LNCaP clone FGC (cell line): ENCODE results near the gene RNASE1.
A peak's percentile ranks its signal among the peaks of the same experiment; 100 is the strongest.
"Not testable (repeated sequence)": the region's sequence is repeated elsewhere in the genome, so short reads cannot be mapped to it uniquely, and the experiment has no call there.

ENCODE experiments used
- DNase-seq: peaks from one replicate; pipeline ENCODE4 v3.0.0-alpha.2; 2011; ENCODE audit warnings: low read depth
- H3K4me3 ChIP-seq: 2 replicates; pipeline ENCODE4 v1.5.1; 2011; ENCODE audit warnings: mild to moderate bottlenecking, low read depth, low read length, control low read depth
- TF ChIP-seq, protein P1 (sequence below): IDR thresholded peaks from 2 replicates; pipeline ENCODE4 v1.5.1; 2012; ENCODE audit warnings: mild to moderate bottlenecking; ENCODE audit not compliant: control insufficient read depth, insufficient read depth; ENCODE audit errors: extremely low read depth

Gene RNASE1

DNA sequence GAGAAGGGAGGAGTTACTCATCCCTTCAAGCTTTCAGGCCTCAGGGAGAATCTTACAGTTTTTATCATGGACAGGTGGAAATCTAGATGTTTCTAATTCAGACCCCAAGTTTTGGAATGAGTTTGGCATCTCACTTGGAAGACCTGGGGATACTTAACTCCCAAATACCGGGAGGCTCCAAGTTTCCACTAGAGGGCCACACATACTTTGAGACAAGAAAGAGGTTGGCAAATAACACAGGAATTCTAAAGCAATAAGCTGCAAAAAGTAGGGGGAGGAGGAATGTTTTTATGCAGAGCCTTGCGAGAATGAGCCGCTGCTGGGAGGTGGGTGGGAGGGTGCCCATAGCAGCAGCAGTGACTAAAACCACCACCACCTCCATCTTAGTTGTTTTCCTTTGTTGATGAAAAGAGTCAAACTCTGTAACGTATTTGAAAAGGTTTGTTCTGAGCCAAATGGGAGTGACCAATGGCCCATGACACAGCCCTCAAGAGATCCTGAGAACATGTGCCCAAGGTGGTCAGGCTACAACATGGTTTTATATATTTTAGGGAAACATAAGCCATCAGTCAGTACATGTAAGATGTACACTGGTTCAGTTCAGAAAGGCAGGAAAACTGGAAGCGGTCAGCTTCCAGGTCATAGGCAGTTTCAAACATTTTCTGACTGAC is 34.2 kb upstream of the RNASE1 start:
- H3K4me3 ChIP-seq: no peak overlapping the region
- no peak for DNase-seq
- TF ChIP-seq, protein P1, sequence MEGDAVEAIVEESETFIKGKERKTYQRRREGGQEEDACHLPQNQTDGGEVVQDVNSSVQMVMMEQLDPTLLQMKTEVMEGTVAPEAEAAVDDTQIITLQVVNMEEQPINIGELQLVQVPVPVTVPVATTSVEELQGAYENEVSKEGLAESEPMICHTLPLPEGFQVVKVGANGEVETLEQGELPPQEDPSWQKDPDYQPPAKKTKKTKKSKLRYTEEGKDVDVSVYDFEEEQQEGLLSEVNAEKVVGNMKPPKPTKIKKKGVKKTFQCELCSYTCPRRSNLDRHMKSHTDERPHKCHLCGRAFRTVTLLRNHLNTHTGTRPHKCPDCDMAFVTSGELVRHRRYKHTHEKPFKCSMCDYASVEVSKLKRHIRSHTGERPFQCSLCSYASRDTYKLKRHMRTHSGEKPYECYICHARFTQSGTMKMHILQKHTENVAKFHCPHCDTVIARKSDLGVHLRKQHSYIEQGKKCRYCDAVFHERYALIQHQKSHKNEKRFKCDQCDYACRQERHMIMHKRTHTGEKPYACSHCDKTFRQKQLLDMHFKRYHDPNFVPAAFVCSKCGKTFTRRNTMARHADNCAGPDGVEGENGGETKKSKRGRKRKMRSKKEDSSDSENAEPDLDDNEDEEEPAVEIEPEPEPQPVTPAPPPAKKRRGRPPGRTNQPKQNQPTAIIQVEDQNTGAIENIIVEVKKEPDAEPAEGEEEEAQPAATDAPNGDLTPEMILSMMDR: peak; percentile 64

DNA sequence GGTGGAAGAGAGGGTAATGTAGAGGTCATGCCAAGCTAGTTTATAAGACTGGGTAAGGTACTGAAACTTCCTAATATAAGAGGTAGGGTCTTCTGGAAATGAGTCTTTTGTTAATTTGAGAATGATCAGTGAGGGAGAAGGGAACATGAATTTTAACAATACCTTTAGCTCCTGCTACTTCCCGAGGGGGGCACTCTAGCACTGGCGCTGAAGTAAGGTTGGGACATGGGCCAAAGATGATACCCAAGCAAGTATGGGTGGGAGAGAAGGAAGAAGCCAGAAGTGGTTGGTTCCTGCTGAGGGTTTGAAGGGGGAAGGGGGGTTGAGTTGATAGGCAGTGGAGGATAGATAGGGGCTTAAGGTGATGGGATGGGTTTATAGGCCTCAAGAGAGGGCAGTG is 32.3 kb upstream of the RNASE1 start:
- DNase-seq: no peak
- TF ChIP-seq, protein P1: no peak
- no peak overlapping the region for H3K4me3 ChIP-seq

DNA sequence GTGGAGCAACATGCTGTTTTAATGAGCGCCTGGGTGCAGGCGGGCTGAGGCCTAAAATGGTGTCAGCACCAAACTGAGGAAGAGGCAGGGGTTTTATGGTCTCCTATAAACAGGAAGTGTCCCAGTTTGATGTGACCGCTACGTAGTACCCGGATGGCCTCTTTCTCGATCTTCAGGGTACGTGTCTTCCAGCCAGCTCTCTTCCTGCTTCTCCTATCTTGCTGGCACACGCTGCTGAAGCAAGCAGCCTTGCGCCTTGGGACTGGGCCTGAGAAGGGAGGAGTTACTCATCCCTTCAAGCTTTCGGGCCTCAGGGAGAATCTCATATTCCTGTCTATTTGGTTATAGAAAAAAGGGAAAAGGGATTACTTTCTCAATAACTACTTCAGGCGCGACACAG is 28.2 kb upstream of the RNASE1 start:
- no peak for DNase-seq
- H3K4me3 ChIP-seq: no peak overlapping the region
- TF ChIP-seq, protein P1: no peak

DNA sequence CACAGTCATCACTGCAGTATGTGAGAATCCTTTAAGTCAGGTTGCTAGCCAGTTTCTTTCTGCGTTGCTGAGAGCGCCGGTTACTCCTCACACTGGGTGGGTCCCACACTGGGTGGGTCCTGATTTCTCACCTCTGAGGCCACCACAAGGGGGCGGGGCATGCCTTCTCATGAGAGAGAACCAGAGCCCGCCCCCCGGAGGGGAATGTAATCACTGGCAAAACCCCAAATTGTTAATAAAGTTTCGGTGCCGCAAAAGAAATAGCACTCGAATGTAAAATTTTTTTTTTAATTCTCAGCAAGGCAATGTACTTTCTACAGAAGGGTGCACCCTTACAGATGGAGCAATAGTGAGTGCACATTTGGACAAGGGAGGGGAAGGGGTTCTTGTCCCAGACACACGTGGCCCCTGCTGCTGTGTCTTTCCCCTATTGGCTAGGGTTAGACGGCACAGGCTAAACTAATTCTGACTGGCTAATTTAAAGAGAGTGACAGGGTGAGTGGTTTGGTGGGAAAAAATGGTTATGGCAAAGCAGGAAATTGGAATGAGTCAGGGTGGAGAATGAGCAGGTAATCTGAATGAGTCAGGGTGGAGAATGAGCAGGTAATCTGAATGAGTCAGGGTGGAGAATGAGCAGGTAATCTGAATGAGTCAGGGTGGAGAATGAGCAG is 25.5 kb upstream of the RNASE1 start:
- not testable (repeated sequence) for H3K4me3 ChIP-seq, DNase-seq

DNA sequence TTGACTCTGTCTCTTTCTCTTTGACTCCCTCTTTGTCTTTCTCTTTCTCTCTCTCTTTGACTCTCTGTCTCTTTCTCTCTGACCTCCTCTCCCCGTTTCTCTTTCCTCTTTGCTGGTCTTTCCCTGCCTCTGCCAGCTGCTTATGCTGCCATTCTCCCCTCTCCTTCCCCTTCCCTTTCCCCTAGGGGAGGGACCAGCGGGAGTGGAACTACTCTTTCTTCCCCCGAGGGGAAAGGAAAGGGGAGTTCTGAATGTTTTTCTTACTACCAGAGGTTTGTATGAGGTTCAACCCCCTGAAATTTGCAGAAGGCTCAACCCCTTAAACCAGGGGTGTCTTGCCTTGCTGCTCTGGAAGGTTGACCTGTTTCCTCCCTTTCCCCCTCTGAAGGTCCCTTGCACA is 24.7 kb upstream of the RNASE1 start:
- no peak for DNase-seq
- no peak overlapping the region for H3K4me3 ChIP-seq

DNA sequence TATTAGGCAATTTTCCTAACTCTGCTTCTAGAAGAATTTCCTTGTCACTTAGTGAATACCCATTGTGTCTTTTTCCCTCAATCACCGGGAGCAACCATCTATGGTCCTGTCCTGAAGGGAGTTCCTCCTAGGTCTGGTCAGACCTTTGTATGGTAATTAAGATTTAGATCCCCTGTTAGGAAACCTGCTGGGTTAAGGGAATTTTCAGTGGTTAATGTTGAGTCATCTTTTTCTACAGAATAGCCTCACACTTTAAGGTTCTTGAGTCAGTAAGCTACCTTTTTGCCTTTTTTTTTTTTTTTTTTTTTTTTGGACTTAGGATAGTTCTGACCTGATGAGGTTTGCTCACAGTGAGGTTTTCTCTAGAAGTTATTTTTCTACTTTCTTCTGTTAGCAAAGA is 24.0 kb upstream of the RNASE1 start:
- not testable (repeated sequence) for DNase-seq, H3K4me3 ChIP-seq

More for the DNA sequence above, 24.7 kb upstream of the RNASE1 start:
- TF ChIP-seq, protein P1: no peak

DNA sequence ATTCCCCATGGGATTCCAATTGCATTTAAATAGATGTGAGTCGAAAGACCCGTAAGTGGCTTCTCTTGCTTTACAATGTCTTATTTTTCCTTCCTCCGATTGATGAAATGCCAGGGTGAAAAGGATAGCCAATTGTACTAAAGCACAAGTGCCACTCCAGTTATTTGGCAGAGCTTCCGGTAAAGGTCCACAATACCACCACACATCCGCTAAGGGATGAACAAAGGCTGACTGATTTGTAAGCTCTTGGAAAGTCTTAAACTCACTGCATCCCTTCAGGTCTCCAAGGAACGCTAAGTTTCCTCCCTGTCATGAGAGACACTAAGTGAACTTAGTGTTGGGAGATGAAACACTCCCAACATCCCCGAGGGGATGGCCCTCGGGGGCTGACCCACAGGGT is 21.2 kb upstream of the RNASE1 start:
- DNase-seq: no peak
- H3K4me3 ChIP-seq: no peak overlapping the region
- TF ChIP-seq, protein P1: no peak

DNA sequence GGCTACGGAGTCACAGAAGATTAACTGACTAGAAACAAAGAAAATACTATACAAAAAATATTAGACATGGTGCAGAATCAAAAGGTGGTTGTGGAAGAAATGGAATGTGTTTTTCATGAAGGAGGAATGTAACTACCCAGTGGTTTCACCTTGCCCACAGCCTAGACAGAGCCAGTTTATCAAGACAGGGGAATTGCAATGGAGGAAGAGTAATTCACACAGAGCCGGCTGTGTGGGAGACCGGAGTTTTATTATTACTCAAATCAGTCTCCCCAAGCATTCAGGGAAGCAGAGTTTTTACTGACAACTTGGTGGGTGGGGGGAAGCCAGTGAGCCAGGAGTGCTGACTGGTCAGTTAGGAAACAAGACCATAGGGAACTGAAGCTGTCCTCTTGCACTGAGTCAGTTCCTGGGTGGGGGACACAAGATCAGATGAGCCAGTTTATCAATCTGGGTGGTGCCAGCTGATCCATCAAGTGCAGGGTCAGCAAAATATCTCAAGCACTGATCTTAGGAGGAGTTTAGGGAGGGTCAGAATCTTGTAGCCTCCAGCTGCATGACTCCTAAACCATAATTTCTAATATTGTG is 19.0 kb upstream of the RNASE1 start:
- DNase-seq: not testable (repeated sequence)

More for the DNA sequence above, 19.0 kb upstream of the RNASE1 start:
- not testable (repeated sequence) for H3K4me3 ChIP-seq
